Stimulated activated CD4-positive, alpha-beta T cell treated with anti-CD3 and anti-CD28 coated beads, Interleukin-12 subunit alpha, Interleukin-12 subunit beta, amount 100 ng/mL, for 48 hours (primary cell): Measurements from ENCODE around the gene OPCML.

Source experiments
- DNase-seq, 3 donors: peaks; one replicate each; pipeline ENCODE4 v3.0.0-alpha.2; 2020; ENCODE audit warnings: low read depth in 2 of 3, low spot score in 1 of 3

OPCML gene

DNA sequence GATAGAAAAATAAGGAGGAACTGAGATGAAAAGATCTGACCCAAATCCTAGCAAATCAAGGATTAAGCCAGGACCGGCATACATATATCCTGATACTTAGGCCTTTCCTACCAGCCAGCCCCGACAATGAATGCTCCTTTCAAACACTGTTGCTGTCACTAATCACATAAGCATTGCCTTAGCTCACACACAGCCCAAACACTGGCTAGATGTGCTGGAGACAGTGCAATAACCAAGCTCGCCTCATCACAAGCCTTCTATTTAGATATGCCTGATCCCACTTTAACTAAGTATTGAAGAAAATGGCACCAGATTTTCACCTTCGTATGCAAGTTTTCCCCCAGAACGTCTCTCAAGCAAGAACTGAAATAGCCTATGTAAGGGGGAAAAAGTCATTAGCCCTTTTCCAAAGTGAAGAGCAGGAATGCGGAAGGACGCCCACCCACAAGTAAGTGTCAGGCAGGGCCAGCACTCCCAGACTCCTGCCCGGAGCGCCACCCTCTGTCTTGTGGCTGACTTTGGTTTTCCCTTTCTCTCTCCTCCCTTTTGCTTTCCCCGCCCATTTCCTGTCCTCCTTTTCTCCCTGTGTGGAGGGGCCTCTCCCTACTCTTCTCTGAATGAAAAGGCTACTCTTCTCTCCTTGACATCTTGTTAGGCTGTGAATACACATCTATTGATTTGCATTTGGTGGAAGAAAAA is 8.9 kb upstream of the OPCML start:
- no peak for DNase-seq

DNA sequence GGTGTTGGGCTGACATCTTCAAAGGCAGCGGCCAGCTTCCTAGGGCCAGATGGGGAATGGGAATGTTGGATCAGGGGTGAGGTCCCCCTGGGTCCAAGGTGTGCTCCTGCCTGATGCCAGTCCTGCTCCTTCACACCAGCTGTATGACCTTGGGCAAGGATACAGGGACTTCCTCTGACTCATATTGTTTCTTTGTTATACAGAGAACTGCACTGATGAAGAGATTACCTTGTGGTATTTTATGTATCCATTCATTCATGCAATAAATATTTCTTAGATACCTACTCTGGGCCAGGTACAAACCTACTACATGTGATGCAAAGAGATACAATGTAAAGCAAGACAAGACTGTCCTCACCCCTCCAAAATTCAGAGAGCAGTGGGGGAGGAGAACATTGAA is 3.9 kb upstream of the OPCML start:
- no peak for DNase-seq

DNA sequence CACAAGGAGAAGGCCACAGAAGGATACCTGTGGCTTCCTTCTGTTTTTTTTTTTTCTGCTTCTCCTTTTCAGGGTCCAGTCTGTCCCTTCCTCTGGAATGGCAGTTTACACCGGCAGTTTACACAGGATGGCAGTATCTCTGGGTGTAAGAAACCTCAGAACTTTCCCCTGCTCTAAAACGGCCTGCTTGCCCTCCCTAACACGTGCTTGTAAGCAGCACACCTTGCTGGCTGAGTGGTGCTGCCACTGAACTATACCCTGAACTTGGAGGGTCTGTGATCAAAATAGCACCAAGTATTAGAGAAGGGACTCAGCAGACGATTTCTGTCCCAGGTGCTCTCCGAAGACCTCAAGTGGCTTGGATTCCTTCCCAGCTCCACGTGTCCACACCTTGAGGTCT is 904 bp upstream of the OPCML start:
- no peak for DNase-seq

DNA sequence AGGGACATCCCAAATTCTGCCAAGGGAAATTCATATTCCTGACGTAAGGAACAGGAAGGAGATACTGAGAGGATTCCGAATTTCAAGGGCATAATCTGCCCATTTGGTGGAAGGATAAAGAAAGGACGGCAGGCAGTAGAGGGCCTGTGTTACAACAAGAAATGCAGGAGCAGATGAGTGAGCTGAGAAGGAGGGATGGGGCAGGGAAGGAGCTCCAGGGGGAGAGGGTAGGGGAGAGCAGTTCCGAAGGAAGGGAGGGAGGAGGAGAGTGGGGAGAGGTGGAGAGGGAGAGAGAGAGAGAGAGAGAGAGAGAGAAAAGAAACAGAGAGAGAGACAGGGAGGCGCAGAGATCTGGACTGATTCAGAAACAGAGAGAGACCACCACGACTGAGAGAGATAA is 843 bp downstream of the OPCML start:
- DNase-seq, result no peak

DNA sequence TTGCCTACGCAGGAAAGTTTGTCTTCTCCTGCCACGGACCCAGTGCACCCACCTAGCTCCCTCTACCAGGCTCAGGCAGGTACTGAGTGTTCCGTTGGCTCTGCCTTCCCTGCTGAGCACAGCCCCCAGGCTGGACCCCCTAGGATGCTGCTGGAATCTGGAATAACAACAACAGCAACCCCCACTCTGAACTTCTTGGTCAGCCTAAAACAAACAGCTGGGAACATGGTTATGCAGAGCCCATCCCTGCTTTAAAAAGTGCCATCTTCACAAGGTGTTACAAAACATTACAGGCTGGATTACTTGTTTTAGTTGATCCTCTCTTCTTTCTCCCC is 1.8 kb downstream of the OPCML start:
- no peak for DNase-seq

DNA sequence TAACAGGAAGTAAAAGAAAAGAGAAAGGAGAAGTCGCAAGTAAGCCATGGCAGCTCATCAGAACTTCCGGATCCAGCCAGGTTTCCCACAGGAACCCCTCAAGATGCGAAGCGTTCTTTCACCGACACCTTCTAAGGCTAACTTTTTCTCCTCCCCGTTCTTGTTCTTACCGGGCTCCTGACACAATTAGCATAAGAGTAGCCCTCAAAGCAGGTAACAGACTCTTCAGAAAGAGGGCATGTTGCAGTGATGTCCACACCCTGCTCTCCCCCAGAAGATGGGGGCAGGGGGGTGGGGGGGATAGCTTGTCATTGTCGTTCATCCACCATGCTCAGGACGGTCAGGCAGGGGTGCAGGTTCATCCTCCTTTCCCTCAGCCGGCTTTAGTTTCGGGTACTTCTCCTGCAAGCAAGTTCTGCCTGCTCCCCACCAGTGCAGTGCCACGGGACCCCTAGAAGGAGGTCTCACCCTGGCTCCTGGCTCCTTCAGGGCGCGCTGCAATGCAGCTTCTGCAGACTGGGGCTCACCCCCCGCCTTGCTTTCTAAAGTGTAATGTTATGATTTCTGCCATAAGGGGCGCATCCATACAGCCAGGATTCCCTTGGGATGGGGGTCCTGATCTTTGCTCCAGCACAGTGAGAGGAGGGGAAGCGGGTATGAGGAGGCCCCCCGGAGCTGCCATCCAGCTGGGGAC is 2.3 kb downstream of the OPCML start:
- no peak for DNase-seq

DNA sequence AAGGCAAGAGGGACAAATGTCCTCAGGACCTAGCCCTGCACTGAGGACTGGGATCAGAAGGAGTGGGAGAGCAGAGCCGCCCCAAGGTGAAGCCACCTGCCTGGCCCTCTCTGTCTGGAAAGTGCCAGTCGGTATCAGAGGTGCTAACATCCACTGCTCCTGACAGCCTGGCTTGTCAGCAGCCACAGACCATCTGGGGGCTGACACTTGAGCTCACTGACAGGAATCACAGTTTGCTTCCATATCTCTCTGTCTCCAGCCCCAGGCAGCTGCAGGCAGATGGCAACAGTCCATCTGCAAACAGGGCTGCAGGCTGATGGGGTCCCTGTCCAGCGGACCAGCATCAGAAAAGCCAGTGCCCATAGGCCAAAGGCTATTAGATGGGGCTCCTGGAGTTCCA is 5.5 kb downstream of the OPCML start:
- DNase-seq, result no peak

DNA sequence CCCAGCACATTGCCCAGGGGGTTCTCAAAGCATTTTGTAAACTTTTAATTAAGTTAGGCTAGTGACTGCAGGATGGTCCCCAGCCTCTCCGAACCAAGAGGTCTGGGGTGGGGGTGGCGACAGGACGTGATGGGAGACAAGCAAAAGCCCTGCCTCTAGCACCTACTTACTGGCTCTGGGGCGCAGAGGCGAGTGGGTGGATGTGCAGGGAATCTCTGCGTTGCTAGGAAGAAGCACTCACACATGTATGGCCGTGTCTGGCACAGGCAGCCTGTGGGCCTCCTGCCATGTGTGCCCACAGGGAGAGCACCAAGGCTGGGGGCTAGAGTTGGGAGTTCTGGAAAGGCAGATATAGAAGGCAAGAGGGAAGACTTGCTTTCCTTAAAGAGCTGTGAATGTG is 6.3 kb downstream of the OPCML start:
- no peak for DNase-seq

DNA sequence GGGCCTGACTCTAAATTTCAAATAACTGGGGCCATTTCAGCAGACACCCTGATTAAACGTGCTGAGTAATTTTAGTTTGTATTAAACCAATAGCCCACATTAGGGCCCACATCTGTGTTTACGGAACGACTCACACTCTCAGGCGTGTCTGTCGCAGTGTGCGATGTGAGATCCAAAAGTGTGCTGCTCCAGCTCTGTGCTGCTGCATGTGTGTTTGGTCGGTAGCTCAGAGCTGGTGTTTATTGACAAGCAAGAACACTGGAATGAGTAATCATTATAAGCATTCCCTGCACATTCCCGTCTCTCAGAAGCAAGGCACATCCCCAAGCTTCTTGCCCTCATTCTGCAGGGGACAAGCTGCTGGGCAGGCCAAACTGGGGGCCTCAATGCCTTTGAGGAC is 7.8 kb downstream of the OPCML start:
- DNase-seq, result no peak

DNA sequence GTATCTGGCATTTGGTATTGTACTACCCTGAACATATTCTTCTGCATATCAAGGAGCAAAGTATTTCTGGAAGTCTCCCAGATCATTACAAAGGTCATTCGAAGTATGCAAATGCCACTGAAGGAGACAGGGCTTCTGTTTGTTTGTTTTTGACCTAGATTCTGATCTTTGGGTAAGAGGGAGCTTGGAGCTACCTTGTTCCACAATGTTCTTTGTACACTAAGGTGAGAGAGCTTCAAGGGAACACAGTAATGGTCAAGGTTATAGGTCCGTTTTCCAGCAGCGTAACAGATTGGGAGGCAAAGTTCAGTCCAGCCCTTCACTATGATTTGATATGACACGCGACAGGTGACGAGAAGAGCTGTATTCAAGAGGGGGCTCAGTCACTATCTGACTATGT is 10.0 kb downstream of the OPCML start:
- DNase-seq, result no peak

DNA sequence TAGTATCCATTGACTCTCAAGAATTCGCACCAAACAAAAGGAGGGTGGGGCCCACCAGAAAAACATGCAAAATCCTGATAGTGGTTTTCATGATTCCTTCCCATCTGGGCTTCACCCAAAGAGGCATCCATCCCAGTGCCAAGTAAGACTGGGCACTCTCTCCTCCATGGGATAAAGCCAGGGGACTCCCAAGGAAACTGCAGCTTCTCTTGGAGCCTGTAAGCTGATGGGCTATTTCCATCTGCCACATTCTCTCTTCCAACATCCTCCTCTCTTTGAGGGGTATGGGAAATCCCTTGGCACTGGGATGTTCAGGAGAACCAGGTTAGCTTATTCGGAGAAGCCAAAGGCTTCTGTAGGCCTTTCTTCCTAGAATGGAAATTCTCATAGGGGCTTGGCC is 10.8 kb downstream of the OPCML start:
- DNase-seq, result no peak

DNA sequence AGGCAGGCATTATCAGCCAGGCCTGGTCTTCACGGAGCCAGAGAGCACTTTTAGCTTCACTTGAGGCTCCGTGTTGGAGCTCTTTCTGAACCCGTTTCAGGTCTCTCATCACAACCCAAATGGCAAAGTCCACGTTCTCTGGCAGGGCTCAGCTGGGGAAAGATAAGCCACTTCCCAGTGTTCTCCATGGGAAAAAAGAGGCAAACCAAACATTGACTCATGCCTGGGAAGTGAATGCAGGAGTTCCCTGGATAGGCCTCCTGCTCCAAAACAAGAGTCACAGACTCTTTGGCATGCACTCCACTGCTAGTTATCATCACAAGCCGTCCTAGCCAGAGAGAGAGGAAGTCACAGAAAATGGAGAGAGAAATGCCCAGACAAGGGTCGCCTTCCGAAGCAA is 11.6 kb downstream of the OPCML start:
- no peak for DNase-seq

DNA sequence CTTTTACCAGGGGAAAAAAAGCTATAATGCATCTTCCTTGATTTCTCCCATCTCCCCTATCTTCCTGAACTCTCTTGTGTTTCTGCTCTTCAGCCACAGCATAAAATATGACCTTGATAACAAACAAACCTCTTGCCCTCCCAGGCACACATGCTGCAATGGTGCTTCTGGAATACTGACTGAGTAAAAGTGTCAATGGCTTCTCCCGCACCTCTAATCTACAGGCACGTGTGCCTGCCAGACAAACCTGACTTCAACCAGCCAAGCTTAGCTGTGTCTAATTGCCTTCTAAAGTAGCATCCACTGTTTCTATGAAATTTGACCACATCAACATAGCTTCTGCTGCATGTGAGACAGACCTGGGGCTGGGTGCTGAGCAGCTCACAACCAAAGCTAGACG is 12.7 kb downstream of the OPCML start:
- no peak for DNase-seq

DNA sequence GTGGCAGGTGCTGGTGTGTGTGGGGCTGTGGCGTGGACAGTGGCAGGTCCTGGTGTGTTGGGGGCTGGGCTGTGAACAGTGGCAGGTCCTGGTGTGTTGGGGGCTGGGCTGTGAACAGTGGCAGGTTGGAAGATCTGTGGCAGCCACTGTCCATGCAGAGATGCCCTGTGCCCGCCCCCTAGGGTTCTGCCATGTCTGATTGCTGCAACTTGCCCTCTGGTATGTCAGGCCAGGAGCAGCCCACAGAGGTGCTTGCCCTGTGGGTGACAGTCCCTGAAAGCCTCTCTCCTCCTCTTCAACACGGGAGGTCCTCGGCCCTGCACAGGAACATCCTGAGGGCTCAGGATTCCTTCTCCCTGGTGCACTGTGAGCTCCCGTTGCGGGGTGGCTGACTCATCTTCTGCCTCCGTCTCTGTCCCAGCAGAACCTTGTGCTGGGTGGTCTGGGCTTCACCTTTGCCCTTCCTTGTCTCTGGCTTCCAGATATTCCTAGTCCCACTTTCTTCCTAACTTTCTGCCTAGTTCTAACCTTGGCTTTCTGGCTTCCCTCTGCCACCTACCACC is 13.5 kb downstream of the OPCML start:
- no peak for DNase-seq

DNA sequence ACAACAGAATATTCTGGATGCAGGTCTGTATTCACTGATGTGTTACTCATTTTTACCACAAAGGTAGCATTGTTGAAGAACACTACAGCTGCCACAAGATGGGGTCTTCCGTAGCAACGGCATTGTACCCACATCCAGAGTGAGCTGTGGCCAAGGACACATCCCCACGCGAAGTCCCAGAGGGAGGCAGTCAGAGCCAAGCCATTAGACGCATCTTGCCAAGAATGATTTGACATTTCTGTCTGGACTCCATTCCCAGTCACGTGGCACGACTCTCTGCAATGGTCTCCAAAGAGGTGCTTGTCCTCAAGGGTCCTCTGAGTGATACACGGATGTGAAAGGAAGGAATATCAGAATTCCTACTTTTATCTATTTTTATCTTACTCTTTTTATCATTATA is 15.5 kb downstream of the OPCML start:
- DNase-seq, result no peak

DNA sequence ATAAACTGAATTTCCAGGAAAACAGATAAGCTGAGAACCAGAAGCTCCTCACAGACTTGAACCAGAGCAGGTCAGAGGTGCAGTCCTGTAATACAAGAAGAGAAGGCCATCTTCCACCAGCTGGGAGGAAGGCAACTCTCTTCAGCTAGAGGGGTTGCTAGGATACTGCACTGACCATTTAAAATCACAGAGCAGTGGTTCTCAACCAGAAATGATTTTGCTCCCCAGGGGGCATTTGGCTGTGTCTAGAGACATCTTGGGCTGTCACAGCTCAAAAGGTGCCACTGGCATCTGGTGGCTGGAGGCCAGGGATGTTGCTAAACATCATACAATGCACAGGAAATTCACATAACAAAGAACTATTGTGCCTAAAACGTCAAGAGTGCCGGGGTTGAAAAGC is 17.2 kb downstream of the OPCML start:
- DNase-seq, result no peak

DNA sequence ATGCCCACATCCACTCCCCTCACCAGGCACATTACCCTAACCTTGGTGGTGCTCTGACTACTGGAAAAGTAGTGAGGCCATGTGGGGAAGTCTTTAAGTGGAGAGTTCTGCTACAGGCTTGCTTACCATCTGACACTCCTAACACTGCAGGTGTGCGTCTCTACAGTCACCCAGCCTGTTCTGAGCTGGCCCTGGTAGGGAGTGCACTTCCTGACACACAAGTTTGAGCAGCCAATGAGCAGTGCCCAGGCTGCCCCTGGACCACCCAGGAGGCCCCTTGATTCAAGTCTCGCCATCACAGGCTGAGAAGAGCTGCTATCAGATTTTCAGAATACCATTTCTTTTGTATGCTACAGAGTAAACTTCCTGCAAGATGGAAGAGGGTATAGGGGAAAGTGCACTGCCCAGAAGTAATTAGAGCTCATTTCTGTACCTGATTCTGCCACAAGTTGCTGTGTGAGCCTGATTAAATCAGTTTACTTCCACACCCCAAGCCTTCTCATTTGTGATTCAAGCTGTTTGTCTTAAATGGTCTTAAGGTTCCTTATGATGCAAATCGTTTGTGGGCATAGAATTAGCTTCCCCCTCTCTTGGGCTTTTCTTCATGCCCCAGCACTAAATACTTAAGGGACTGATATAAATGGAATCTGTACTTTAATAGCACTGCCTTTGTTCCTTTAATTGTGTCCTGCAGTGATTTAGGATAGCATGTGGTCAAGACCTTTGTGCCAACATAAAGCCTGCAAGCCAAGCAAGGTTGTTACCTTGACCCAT is 22.2 kb downstream of the OPCML start:
- no peak for DNase-seq

DNA sequence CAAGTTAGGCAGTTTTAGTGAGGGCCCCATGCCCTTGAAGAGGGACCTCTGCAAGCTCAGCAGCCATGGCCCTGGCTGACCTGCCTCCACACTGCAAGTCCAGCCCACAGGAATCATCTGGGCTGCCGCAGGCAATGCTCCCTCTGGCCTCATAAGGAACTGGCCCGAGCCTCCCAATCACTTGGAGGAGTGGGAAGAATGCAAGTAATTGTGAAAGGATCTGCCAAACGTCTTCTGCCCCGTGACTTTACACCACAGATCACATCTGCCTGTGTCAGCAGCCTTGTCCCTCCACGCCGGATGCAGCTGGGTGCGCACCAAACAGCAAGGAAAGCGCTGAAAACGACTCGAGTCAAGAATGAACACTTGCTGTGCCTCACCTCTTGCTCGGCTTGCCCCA is 23.8 kb downstream of the OPCML start:
- DNase-seq, result no peak

DNA sequence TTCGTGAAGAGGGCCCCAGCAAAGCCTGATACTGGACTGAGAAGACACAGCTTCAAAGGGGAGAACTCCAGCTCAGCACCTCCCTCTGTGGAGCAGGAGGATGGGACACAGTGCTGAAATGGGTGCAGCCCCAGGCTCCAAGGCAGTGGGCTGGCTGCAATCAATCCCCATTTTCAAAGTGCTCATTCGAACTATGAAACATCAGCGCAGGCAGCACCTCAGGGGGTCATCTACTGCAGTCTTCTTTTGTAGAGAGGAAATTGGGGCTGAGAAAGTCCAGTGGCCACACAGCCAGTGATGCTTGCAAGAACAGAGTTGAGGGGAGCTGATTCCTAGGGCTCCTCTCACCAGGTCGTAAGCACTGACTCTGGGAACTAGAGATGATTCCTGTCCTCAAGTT is 25.1 kb downstream of the OPCML start:
- DNase-seq, result no peak

DNA sequence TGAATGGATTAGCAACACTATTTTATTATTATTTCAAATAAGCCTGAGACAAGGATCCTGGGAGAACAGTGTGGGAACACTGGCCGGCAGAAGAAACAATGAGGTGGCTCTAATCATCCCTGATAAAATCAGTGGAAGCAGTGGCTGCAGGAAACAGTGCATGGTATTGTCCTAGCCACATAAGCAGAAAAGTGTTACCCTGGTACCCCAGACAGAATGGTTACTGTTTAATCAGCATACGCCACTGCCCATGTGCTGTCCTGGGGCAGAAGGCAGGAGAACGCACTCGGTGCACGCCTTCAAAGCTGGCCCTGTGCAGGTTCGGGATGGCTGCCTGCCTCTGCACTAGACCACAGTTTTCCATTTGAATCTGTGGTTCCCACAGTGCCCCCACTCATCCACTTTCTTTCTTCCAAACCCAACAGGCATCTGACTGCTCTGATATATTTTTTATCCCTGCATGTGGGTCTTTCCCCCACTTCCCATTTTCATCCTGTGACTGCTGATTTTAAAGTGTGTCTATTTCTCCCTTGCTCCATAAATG is 25.7 kb downstream of the OPCML start:
- no peak for DNase-seq

DNA sequence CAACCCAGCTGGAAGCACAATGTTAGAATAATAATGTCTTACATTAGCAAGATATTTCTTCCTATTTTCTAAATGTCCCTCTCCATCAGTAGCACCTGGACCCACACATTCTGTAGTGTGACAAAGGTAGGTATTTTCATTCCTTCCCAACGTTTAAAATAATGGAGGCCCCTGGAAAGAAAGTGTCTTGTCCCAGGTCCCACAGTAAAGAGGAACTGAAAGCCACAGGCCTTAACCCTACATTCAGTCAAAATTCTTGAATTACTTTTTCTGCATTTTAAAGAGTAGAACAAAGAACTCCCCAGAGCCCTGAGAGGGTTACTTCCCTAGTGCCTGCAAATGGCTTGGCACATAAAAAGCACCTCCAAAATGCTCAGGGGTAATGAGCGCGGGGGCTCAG is 26.3 kb downstream of the OPCML start:
- DNase-seq, result no peak

DNA sequence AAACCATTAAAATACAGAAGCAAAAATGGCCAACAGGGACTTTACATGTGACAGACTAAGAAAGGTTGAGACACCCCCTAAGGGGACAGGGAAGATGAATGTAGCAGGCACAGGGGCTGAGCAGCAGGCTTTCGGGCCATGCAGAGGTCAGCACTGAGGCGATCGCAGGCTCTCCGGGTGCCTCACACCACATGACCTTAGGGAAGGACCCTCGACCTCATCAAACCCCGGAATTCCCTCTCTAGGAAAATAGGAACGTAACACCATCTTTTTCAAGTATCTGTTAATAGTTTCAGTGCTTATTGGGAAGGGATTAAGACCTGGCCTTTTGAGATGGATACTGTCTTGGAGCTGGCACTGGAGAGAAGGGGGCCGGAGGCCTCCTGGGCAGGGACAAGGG is 27.4 kb downstream of the OPCML start:
- DNase-seq, result no peak
